Middle frontal gyrus (tissue), 1 donor: ENCODE measurements around the gene UGT1A6.

Source experiments
- DNase-seq: peaks from one replicate; pipeline ENCODE4 v3.0.0-alpha.2; 2015; ENCODE audit warnings: low spot score; ENCODE audit errors: extremely low spot score

UGT1A6 gene

DNA sequence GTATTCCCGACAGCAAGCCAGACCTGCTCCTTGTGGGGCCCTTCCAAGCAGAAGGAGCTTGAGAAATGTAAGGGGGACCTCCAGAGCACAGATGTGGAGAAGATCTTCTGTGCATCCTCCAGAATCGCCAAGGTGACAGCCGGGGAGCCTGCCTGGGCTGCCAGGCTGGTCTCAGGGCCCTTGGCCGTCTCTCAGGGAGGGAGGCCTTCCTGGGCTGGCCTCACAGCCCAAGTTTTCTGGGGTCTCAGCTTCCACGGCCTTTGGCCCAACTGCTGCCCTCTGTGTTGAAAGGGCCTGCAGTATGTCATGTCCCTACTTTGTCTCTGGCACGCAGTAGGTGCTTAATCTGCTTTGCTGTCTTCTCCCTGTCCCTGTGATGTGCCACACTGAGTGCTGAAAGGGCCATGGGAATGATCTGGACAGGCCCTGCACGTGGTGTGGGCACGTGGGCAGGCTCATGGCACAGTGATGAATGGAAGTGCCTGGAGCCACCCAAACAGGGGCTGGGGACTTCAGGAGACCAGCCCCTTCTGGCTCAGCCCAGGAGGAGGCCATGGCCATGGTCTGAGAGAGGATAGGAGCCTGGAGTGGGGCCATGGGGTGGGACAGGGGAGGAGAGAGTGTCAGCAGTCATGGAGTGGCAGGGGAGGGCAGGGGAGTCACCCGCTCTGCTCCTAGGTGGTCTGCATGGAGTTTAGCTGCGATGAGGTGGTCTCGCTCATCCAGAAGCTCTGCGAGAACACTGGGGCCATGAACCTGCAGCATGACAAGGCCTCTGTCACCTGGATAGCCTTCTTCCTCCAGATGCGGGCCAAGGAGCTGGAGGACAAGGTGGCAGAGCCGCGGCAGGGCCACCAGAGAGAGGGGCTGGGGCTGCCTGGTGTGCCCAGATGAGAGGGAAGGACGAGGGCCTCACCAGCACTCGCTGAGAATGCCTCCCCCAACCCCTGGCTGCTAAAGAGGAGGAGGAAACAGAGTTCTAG is 126.2 kb downstream of the UGT1A6 start:
- DNase-seq: no peak

GRCh38 chr2:233819884-233820773 is 127.4 kb downstream of the UGT1A6 start:
- no peak for DNase-seq

DNA sequence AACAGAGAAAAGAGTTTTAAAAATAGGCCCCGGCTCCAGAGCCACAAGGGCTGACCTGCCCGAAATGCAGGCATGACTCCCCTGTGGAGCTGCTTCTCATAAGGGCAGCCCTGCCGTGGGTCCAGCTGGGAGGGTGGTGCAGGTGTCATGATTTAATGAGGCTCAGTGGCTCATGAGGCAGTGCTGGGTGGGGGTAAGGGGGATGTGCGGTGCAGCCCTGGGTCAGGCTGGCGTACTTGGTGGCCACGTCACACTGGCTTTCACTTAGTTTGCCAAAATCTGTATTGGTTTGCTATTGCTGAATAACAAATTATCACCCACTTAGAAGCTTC is 128.1 kb downstream of the UGT1A6 start:
- no peak for DNase-seq

DNA sequence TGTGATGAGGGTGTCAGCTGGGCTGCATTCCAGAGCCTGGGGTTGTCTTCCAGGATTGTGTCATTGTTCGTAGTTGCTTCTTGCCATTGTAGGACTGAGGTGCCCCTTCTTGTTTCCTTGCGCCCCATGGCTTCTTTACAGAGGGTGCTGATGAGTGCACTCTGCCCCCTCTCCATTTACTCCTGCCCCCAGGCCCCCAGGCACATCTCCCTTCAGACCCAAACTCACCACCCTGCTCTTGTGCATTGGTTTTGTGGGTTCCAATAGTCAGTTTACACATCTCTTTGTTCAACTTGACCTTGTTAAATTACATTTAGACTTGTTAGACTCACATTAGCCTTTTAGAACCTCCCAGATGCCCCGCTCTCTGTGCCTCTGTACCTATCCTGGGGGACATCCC is 128.5 kb downstream of the UGT1A6 start:
- DNase-seq: no peak

GRCh38 chr2:233821709-233822100 is 129.0 kb downstream of the UGT1A6 start:
- no peak for DNase-seq

- DNase-seq: no peak
These were observed 129.5 kb downstream of the UGT1A6 start for GRCh38 chr2:233822101-233822771.
